ENCODE results near the gene SOCS7.

Gene SOCS7

GRCh38 chr17:38329808-38330730 is 21.6 kb upstream of the SOCS7 start:
- no peak overlapping the region for H3K27ac ChIP-seq (ENCODE audit: low read length)
- TF ChIP-seq CTCF (IDR thresholded peaks at IDR 0.05; ENCODE audit: low read length) (no peak), EZH2phosphoT487 (IDR thresholded peaks at IDR 0.05; ENCODE audit: low read length) (no peak), EZH2 (optimal IDR thresholded peaks at IDR 0.05; ENCODE audit: low read depth, low read length) (no peak)
- DNase-seq = no peak
- H2AFZ ChIP-seq (ENCODE audit: low read length) = no peak overlapping the region
- no peak overlapping the region for H3K4me2 ChIP-seq (ENCODE audit: low read depth, low read length)
- no peaks in the 10 kb centered on the region for H3K27me3 ChIP-seq (replicated peaks; ENCODE audit: insufficient read depth, low read length)
- H3K36me3 ChIP-seq (replicated peaks; ENCODE audit: insufficient read depth, low read length) = no peaks in the 10 kb centered on the region
- H4K20me1 ChIP-seq (ENCODE audit: insufficient read depth, low read length) = no peaks in the 10 kb centered on the region
- no peak overlapping the region for H3K4me3 ChIP-seq (ENCODE audit: low read length)
- H3K79me2 ChIP-seq (ENCODE audit: low read length) = no peaks in the 10 kb centered on the region
- H3K9ac ChIP-seq (ENCODE audit: low read length) = no peak overlapping the region
- no peaks in the 10 kb centered on the region for H3K9me3 ChIP-seq (replicated peaks; ENCODE audit: insufficient read depth, low read length)
- H3K9me2 ChIP-seq (replicated peaks; ENCODE audit: insufficient read depth, low read length) = no peaks in the 10 kb centered on the region
- H3F3A ChIP-seq (ENCODE audit: insufficient read depth, low read length) = no peaks in the 10 kb centered on the region
- no peaks in the 10 kb centered on the region for H3K4me1 ChIP-seq (ENCODE audit: low read length)

GRCh38 chr17:38330941-38331411 is 20.7 kb upstream of the SOCS7 start:
- no peaks in the 10 kb centered on the region for H3K9me3 ChIP-seq (replicated peaks; ENCODE audit: insufficient read depth, low read length)
- no peak overlapping the region for H3K4me2 ChIP-seq (ENCODE audit: low read depth, low read length)
- H3K27ac ChIP-seq (ENCODE audit: low read length) = no peak overlapping the region
- no peaks in the 10 kb centered on the region for H3K9me2 ChIP-seq (replicated peaks; ENCODE audit: insufficient read depth, low read length)
- H3K79me2 ChIP-seq (ENCODE audit: low read length) = no peaks in the 10 kb centered on the region
- no peaks in the 10 kb centered on the region for H3F3A ChIP-seq (ENCODE audit: insufficient read depth, low read length)
- no peaks in the 10 kb centered on the region for H4K20me1 ChIP-seq (ENCODE audit: insufficient read depth, low read length)
- H3K4me3 ChIP-seq (ENCODE audit: low read length) = no peak overlapping the region
- no peak for DNase-seq
- no peaks in the 10 kb centered on the region for H3K27me3 ChIP-seq (replicated peaks; ENCODE audit: insufficient read depth, low read length)
- no peaks in the 10 kb centered on the region for H3K4me1 ChIP-seq (ENCODE audit: low read length)
- no peaks in the 10 kb centered on the region for H3K36me3 ChIP-seq (replicated peaks; ENCODE audit: insufficient read depth, low read length)
- no peak overlapping the region for H3K9ac ChIP-seq (ENCODE audit: low read length)
- no peak overlapping the region for H2AFZ ChIP-seq (ENCODE audit: low read length)
- TF ChIP-seq EZH2 (optimal IDR thresholded peaks at IDR 0.05; ENCODE audit: low read depth, low read length) (no peak), CTCF (IDR thresholded peaks at IDR 0.05; ENCODE audit: low read length) (no peak), EZH2phosphoT487 (IDR thresholded peaks at IDR 0.05; ENCODE audit: low read length) (no peak)

- no peaks in the 10 kb centered on the region for H3K9me3 ChIP-seq (replicated peaks; ENCODE audit: insufficient read depth, low read length)
- no peaks in the 10 kb centered on the region for H4K20me1 ChIP-seq (ENCODE audit: insufficient read depth, low read length)
- no peak overlapping the region for H3K27ac ChIP-seq (ENCODE audit: low read length)
- H2AFZ ChIP-seq (ENCODE audit: low read length) = no peak overlapping the region
- no peak overlapping the region for H3K4me2 ChIP-seq (ENCODE audit: low read depth, low read length)
- no peak overlapping the region for H3K4me3 ChIP-seq (ENCODE audit: low read length)
- H3F3A ChIP-seq (ENCODE audit: insufficient read depth, low read length) = no peaks in the 10 kb centered on the region
- H3K27me3 ChIP-seq (replicated peaks; ENCODE audit: insufficient read depth, low read length) = no peaks in the 10 kb centered on the region
- H3K79me2 ChIP-seq (ENCODE audit: low read length) = no peaks in the 10 kb centered on the region
- no peak overlapping the region for H3K9ac ChIP-seq (ENCODE audit: low read length)
- TF ChIP-seq EZH2 (optimal IDR thresholded peaks at IDR 0.05; ENCODE audit: low read depth, low read length) (no peak), EZH2phosphoT487 (IDR thresholded peaks at IDR 0.05; ENCODE audit: low read length) (no peak), CTCF (IDR thresholded peaks at IDR 0.05; ENCODE audit: low read length) (no peak)
- H3K36me3 ChIP-seq (replicated peaks; ENCODE audit: insufficient read depth, low read length) = no peaks in the 10 kb centered on the region
- H3K9me2 ChIP-seq (replicated peaks; ENCODE audit: insufficient read depth, low read length) = no peaks in the 10 kb centered on the region
- DNase-seq = no peak
- H3K4me1 ChIP-seq (ENCODE audit: low read length) = no peaks in the 10 kb centered on the region
Observed at GRCh38 chr17:38332735-38333134, 18.9 kb upstream of the SOCS7 start.
